Endothelial cell (in vitro differentiated cells): Measurements from ENCODE around the gene NKAIN2. TPM values are rescaled to one million over a fixed set of nuclear protein-coding genes. Genes with fewer than 3 reads are reported as not detected.

Source experiments
- DNase-seq: peaks from one replicate; pipeline ENCODE4 v3.0.0; 2021; ENCODE audit warnings: low spot score
- H3K27ac Mint-ChIP-seq: one replicate; pipeline ENCODE4 v1.8.0; 2021; ENCODE audit warnings: mixed read lengths, inconsistent platforms; ENCODE audit not compliant: unreplicated experiment
- H3K27me3 Mint-ChIP-seq: one replicate; pipeline ENCODE4 v1.8.0; 2021; ENCODE audit warnings: mild to moderate bottlenecking, moderate library complexity, mixed read lengths, inconsistent platforms; ENCODE audit not compliant: unreplicated experiment
- H3K36me3 Mint-ChIP-seq: one replicate; pipeline ENCODE4 v1.8.0; 2021; ENCODE audit warnings: mild to moderate bottlenecking, low read depth, mixed read lengths, inconsistent platforms; ENCODE audit not compliant: unreplicated experiment
- H3K4me1 Mint-ChIP-seq: one replicate; pipeline ENCODE4 v1.8.0; 2021; ENCODE audit warnings: mild to moderate bottlenecking, mixed read lengths, inconsistent platforms; ENCODE audit not compliant: unreplicated experiment
- H3K4me3 Mint-ChIP-seq: one replicate; pipeline ENCODE4 v1.8.0; 2021; ENCODE audit warnings: mild to moderate bottlenecking, mixed read lengths, inconsistent platforms; ENCODE audit not compliant: unreplicated experiment
- H3K9me3 Mint-ChIP-seq: one replicate; pipeline ENCODE4 v1.8.0; 2021; ENCODE audit warnings: mixed read lengths, inconsistent platforms; ENCODE audit not compliant: unreplicated experiment
- total RNA-seq: library from RNA; stranded (reverse); fragmentation: NEBNext Ultra II Directional; extraction: Animal tissue kit (Norgen Biotek cat#: 25700); gene quantifications from one replicate; pipeline ENCODE4 v1.2.1, GENCODE V29; 2021; ENCODE audit not compliant: unreplicated experiment
- TF ChIP-seq, protein P1 (sequence below): fragments of 200-600 bp; sonication (generic); IDR thresholded peaks from one replicate; pipeline ENCODE4 v1.5.0; 2021; ENCODE audit warnings: antibody characterized with exemption; ENCODE audit not compliant: unreplicated experiment

Gene NKAIN2
- total RNA-seq, 1 donor from 2014 or later = 9.5 TPM

DNA sequence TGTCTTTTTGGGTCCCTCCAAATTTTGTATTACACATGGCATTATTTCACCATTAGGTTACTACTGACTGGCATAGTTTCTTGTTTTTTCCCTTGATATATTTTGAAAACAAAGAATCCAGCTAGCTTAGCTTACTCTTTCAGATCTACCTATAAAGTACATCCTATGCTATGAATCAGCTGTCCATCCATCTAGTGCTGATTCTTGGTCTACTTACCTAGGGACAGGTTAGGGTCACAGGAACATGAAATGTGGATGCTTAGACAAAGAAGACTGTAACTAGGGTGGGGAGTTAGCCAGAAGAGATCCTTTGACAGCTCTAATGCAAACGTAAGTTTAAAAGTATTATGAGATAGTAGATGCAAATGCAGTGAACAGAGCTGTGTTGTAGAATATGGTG is 91.7 kb downstream of the NKAIN2 start:
- TF ChIP-seq, protein P1, sequence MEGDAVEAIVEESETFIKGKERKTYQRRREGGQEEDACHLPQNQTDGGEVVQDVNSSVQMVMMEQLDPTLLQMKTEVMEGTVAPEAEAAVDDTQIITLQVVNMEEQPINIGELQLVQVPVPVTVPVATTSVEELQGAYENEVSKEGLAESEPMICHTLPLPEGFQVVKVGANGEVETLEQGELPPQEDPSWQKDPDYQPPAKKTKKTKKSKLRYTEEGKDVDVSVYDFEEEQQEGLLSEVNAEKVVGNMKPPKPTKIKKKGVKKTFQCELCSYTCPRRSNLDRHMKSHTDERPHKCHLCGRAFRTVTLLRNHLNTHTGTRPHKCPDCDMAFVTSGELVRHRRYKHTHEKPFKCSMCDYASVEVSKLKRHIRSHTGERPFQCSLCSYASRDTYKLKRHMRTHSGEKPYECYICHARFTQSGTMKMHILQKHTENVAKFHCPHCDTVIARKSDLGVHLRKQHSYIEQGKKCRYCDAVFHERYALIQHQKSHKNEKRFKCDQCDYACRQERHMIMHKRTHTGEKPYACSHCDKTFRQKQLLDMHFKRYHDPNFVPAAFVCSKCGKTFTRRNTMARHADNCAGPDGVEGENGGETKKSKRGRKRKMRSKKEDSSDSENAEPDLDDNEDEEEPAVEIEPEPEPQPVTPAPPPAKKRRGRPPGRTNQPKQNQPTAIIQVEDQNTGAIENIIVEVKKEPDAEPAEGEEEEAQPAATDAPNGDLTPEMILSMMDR = no peak
- no peak overlapping the region for H3K4me3 Mint-ChIP-seq
- peaks cover 2% of the 10 kb centered on the region for H3K27me3 Mint-ChIP-seq
- no peaks in the 10 kb centered on the region for H3K36me3 Mint-ChIP-seq
- no peak overlapping the region for H3K27ac Mint-ChIP-seq
- DNase-seq = no peak
- H3K9me3 Mint-ChIP-seq = no peaks in the 10 kb centered on the region
- peaks cover 11% of the 10 kb centered on the region for H3K4me1 Mint-ChIP-seq

DNA sequence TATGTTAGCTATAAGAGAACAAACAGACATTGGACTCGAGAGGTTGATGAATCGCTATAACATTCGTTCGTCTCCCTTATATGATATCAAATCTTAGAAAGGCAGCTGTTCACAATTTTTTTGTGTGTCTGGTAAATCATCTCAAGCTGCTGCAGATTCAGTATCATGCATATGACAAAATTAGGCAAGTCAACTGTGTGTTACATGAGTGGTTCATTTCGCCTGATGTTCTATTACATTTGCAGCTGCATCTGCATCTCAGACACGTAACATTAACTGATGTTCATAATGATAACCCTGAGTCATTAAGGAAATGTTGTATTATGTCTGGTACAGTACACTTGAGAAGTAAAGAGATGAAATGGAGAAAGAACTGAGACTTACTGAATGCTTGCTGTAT is 92.1 kb downstream of the NKAIN2 start:
- peaks cover 3% of the 10 kb centered on the region for H3K27me3 Mint-ChIP-seq
- H3K4me1 Mint-ChIP-seq = peaks cover 11% of the 10 kb centered on the region
- H3K36me3 Mint-ChIP-seq = no peaks in the 10 kb centered on the region
- no peak overlapping the region for H3K4me3 Mint-ChIP-seq
- DNase-seq = no peak
- no peak overlapping the region for H3K27ac Mint-ChIP-seq
- H3K9me3 Mint-ChIP-seq = no peaks in the 10 kb centered on the region
- TF ChIP-seq, protein P1 = no peak

DNA sequence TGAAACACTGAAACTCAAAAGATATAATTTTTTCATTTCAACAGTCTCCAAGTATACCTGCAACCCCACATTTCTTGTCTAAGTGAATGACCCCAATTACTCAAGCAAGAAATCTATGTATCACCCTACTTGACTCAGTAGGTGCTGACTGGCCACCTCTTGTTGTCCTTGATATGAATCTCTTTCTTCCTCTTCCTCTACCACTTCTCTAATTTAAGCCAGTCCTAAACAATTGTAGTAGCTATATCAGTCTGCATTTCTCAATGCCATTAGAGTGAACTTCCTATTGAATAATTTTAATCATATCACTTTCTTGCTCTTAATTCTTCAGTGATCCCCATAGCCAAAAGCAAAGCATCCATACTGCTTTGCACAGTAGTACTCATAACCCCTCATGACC is 93.2 kb downstream of the NKAIN2 start:
- TF ChIP-seq, protein P1 = no peak
- no peak overlapping the region for H3K27ac Mint-ChIP-seq
- no peak overlapping the region for H3K4me3 Mint-ChIP-seq
- peaks cover 11% of the 10 kb centered on the region for H3K4me1 Mint-ChIP-seq
- no peaks in the 10 kb centered on the region for H3K9me3 Mint-ChIP-seq
- H3K27me3 Mint-ChIP-seq = peaks cover 6% of the 10 kb centered on the region
- H3K36me3 Mint-ChIP-seq = no peaks in the 10 kb centered on the region
- DNase-seq = no peak

DNA sequence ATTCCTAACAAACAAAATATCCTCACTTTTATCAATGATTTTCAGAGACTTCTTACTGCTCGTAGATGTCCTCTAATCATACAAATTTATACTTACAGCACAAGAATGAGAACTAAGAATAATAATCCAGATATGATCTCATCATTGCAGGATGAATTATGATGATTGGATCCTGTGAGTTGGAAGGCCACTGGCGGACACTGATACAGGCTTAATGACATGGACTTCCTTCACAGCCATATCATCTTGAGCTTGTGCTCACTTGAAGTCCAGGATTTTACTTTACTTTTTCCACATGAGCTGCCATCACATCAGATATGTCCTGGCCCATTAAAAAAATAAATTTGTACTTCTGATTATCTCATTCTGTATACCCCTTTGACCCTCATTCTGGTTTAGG is 94.3 kb downstream of the NKAIN2 start:
- DNase-seq = no peak
- no peaks in the 10 kb centered on the region for H3K36me3 Mint-ChIP-seq
- TF ChIP-seq, protein P1 = no peak
- peaks cover 11% of the 10 kb centered on the region for H3K4me1 Mint-ChIP-seq
- H3K4me3 Mint-ChIP-seq = no peak overlapping the region
- no peaks in the 10 kb centered on the region for H3K9me3 Mint-ChIP-seq
- H3K27me3 Mint-ChIP-seq = peaks cover 6% of the 10 kb centered on the region
- no peak overlapping the region for H3K27ac Mint-ChIP-seq

DNA sequence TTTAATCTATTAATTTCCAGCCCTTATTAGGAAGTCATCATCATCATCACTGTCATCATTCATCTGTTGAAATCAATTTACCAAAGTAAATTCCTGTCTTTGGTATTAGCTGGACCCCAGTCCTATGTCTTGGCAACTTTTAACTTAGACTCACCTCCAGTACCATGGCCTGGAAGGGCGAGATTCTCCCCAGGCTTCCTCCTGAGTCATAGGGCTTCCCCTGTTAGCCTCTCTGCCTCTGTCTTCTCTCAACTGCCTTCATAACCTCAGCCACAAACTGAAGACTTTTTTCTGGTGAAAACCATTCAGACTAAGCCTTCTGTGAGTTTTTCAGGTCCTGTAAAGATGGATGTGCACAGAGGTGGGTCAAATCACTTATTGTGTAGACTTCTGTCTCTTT is 95.0 kb downstream of the NKAIN2 start:
- H3K27ac Mint-ChIP-seq = no peak overlapping the region
- no peak overlapping the region for H3K4me3 Mint-ChIP-seq
- TF ChIP-seq, protein P1 = no peak
- H3K9me3 Mint-ChIP-seq = no peaks in the 10 kb centered on the region
- no peak for DNase-seq
- H3K27me3 Mint-ChIP-seq = peaks cover 6% of the 10 kb centered on the region
- no peaks in the 10 kb centered on the region for H3K36me3 Mint-ChIP-seq
- peaks cover 11% of the 10 kb centered on the region for H3K4me1 Mint-ChIP-seq
